Measurements from ENCODE around the gene SLC35E4.

- TF ChIP-seq POLR2A (IDR thresholded peaks at IDR 0.05; ENCODE audit: low read depth, low read length) (no peak), POLR2AphosphoS5 (IDR thresholded peaks at IDR 0.05; ENCODE audit: low read depth, low read length) (no peak), TAF1 (IDR thresholded peaks at IDR 0.05; ENCODE audit: borderline replicate concordance, low read depth, low read length) (no peak)
Observed at GRCh38 chr22:30607300-30607930, 28.2 kb upstream of the SLC35E4 start.

All from GM12892 (cell line).